Measurements from ENCODE around the gene PARL. TPM values are rescaled to one million over a fixed set of nuclear protein-coding genes. Genes with fewer than 3 reads are reported as not detected.

PARL gene
- total and polyA plus RNA-seq, 9 donors, result 32.7 to 65.0 (median 55.6) TPM

- Histone ChIP-seq H3K4me3 (no peak overlapping the region), H3K27ac (no peak overlapping the region), H3K27me3 (no peaks in the 10 kb centered on the region), H3K9me3 (no peaks in the 10 kb centered on the region), H3K4me1 (ENCODE audit: insufficient read depth) (no peaks in the 10 kb centered on the region), H3K36me3 (no peaks in the 10 kb centered on the region)
- TF ChIP-seq EP300 (IDR thresholded peaks at IDR 0.05) (no peak), POLR2A (IDR thresholded peaks at IDR 0.05) (no peak), CTCF (IDR thresholded peaks at IDR 0.05) (no peak)
- 88 to 96% (median 93%) methylated on average over 6 of the region's 6 CpGs for WGBS, 3 donors
- no peak for DNase-seq
- intact Hi-C loops (cut with DNase I), result no loop called here
These were observed 88.3 kb downstream of the PARL start for GRCh38 chr3:183796372-183796771.

GRCh38 chr3:183794452-183794851 lies 90.2 kb downstream of the PARL start:
- H3K27me3 ChIP-seq, result no peaks in the 10 kb centered on the region
- no peaks in the 10 kb centered on the region for H3K4me1 ChIP-seq (ENCODE audit: insufficient read depth)
- H3K9me3 ChIP-seq, result no peaks in the 10 kb centered on the region
- H3K27ac ChIP-seq, result no peak overlapping the region
- no peak overlapping the region for H3K4me3 ChIP-seq
- intact Hi-C loops (cut with DNase I), result loop anchor here in 1 of 4 donors (5.0 kb wide), 1 partner anchor 483 kb away; the partner anchor contains the start of gene ECE2
- no peaks in the 10 kb centered on the region for H3K36me3 ChIP-seq
- TF ChIP-seq POLR2A (IDR thresholded peaks at IDR 0.05) (no peak), EP300 (IDR thresholded peaks at IDR 0.05) (no peak), CTCF (IDR thresholded peaks at IDR 0.05) (no peak)
- DNase-seq, result no peak
- WGBS, 3 donors, result 87 to 96% (median 93%) methylated on average over 4 of the region's 4 CpGs

- intact Hi-C loops (cut with DNase I), result loop anchor here in 1 of 4 donors (5.0 kb wide), 1 partner anchor 484 kb away; the partner anchor contains the start of gene ECE2
- H3K9me3 ChIP-seq, result no peaks in the 10 kb centered on the region
- 89 to 93% (median 90%) methylated on average over 6 of the region's 6 CpGs for WGBS, 3 donors
- no peak overlapping the region for H3K27ac ChIP-seq
- H3K4me1 ChIP-seq (ENCODE audit: insufficient read depth), result no peaks in the 10 kb centered on the region
- H3K36me3 ChIP-seq, result no peaks in the 10 kb centered on the region
- TF ChIP-seq POLR2A (IDR thresholded peaks at IDR 0.05) (no peak), EP300 (IDR thresholded peaks at IDR 0.05) (no peak), CTCF (IDR thresholded peaks at IDR 0.05) (no peak)
- H3K27me3 ChIP-seq, result no peaks in the 10 kb centered on the region
- no peak for DNase-seq
- H3K4me3 ChIP-seq, result no peak overlapping the region
These were observed 91.7 kb downstream of the PARL start for GRCh38 chr3:183792976-183793375.

- Histone ChIP-seq H3K9me3 (no peaks in the 10 kb centered on the region), H3K27me3 (no peaks in the 10 kb centered on the region), H3K27ac (no peak overlapping the region), H3K4me1 (ENCODE audit: insufficient read depth) (no peaks in the 10 kb centered on the region), H3K36me3 (no peaks in the 10 kb centered on the region), H3K4me3 (no peak overlapping the region)
- intact Hi-C loops (cut with DNase I), result loop anchor here in 1 of 4 donors (5.0 kb wide), 1 partner anchor 487 kb away; the partner anchor contains the start of gene ECE2
- 90 to 94% (median 91%) methylated on average over 16 of the region's 16 CpGs for WGBS, 3 donors
- TF ChIP-seq CTCF (IDR thresholded peaks at IDR 0.05) (no peak), EP300 (IDR thresholded peaks at IDR 0.05) (no peak), POLR2A (IDR thresholded peaks at IDR 0.05) (no peak)
- DNase-seq, result no peak
These were observed 94.0 kb downstream of the PARL start for GRCh38 chr3:183790700-183791099.
